ENCODE measurements around the gene COBLL1. TPM values are rescaled to one million over a fixed set of nuclear protein-coding genes. Genes with fewer than 3 reads are reported as not detected.

COBLL1 gene
- total RNA-seq, 2 donors from 2014 or later, result 14.9 to 21.1 TPM

DNA sequence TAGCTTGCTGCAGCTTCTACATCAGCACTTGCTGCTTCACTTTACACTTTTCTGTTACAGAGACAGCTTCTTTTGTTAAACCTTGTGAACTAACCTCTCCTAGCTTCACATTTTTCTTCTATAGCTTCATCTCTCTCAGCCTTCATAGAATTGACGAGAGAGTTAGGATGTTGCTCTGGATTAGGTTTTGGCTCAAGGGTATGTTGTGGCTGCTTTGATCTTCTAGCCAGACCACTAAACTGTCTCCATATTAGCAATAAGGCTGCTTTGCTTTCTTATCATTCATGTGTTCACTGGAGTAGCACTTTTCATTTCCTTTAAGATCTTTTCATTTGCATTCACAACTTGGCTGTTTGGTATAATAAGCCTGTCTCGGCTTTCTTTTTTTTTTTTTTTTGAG is 174.1 kb downstream of the COBLL1 start:
- no peak for DNase-seq (ENCODE audit: low spot score)
- Histone ChIP-seq H3K9me3 (no peaks in the 10 kb centered on the region), H3K27ac (no peak overlapping the region), H3K36me3 (no peaks in the 10 kb centered on the region), H3K4me1 (peaks cover 0 to 8% of the 10 kb centered on the region in 2 donors), H3K4me3 (no peak overlapping the region), H3K27me3 (no peaks in the 10 kb centered on the region)
- TF ChIP-seq, protein P1, sequence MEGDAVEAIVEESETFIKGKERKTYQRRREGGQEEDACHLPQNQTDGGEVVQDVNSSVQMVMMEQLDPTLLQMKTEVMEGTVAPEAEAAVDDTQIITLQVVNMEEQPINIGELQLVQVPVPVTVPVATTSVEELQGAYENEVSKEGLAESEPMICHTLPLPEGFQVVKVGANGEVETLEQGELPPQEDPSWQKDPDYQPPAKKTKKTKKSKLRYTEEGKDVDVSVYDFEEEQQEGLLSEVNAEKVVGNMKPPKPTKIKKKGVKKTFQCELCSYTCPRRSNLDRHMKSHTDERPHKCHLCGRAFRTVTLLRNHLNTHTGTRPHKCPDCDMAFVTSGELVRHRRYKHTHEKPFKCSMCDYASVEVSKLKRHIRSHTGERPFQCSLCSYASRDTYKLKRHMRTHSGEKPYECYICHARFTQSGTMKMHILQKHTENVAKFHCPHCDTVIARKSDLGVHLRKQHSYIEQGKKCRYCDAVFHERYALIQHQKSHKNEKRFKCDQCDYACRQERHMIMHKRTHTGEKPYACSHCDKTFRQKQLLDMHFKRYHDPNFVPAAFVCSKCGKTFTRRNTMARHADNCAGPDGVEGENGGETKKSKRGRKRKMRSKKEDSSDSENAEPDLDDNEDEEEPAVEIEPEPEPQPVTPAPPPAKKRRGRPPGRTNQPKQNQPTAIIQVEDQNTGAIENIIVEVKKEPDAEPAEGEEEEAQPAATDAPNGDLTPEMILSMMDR (IDR thresholded peaks at IDR 0.05), result no peak

DNA sequence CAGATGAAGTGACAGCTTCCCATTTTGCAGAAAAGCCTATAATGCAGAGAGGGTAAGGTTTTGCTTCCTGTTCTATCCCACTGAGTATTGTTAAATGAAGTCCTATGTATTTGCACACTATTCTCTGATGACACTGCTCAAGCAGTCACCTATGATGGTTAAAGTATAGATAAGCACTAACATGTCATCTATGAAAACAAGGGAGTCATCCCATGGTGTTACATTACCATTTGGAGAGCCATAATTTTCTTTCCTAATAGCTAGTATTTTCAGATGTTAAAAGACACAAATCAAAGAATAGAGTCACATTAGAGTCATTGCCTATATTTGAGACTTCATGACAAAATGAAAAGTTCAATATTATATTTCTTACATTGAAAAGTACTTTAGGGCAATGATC is 177.6 kb downstream of the COBLL1 start:
- no peak overlapping the region for H3K27ac ChIP-seq
- no peaks in the 10 kb centered on the region for H3K9me3 ChIP-seq
- no peak overlapping the region for H3K4me3 ChIP-seq
- H3K27me3 ChIP-seq, result no peaks in the 10 kb centered on the region
- no peaks in the 10 kb centered on the region for H3K36me3 ChIP-seq
- TF ChIP-seq, protein P1 (IDR thresholded peaks at IDR 0.05), result no peak
- no peak for DNase-seq (ENCODE audit: low spot score)
- peaks cover 0 to 8% of the 10 kb centered on the region in 2 donors for H3K4me1 ChIP-seq

DNA sequence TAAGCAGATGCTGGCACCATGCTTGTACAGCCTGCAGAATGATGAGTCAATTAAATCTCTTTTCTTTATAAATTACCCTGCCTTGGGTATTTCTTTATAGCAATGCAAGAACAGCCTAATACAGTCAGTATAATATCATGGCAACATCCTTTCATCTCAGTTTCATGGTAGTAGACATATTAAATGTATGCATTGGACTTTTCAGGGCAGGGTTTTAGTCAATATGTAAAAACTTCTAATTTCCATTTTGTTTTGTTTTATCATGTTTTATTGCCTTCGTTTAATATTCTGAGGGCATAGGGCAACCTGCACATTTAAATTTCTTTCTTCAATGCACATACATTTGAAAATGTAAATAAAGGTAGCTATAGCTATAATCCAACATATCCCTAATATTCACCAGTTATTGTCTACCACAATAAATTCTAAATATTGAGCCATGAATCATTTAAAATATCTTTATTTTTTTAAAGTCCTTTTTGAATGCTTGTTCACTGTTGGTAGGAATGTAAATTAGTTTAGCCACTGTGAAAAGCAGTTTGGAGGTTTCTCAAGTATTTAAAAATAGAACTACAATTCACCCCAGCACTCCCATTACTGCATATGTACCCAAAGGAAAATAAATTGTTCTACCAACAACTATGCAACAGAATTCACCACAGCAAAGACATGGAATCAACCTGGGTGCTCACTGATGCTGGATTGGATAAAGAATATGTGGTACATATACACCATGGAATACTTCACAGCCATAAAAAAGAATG is 178.6 kb downstream of the COBLL1 start:
- peak overlapping the region in 1 of 2 donors; percentile 54 for H3K27ac ChIP-seq

DNA sequence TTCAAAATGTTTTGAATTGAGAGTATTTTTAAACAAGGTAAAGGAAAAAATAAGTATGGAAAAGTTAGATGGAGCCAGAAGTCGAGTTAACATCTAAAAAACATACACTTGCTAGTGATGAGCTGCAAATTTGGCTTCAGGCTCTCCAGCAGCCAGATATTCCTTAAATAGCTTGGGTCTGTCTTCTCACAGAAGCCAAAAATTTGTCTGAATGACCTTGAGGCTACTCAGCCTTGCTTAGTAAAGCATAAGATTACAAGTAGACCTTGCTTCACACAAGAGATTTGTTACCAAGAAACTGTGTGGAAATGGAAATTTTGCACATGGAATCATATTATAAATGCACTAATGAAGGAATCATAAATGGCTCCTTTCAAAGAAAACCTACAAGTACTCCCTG is 179.6 kb downstream of the COBLL1 start:
- no peaks in the 10 kb centered on the region for H3K27me3 ChIP-seq

More for the DNA sequence above, 178.6 kb downstream of the COBLL1 start:
- Histone ChIP-seq H3K36me3 (no peaks in the 10 kb centered on the region), H3K4me3 (no peak overlapping the region), H3K27me3 (no peaks in the 10 kb centered on the region), H3K4me1 (peaks cover 0 to 8% of the 10 kb centered on the region in 2 donors), H3K9me3 (no peaks in the 10 kb centered on the region)
- TF ChIP-seq, protein P1 (IDR thresholded peaks at IDR 0.05), result no peak
- no peak for DNase-seq (ENCODE audit: low spot score)

DNA sequence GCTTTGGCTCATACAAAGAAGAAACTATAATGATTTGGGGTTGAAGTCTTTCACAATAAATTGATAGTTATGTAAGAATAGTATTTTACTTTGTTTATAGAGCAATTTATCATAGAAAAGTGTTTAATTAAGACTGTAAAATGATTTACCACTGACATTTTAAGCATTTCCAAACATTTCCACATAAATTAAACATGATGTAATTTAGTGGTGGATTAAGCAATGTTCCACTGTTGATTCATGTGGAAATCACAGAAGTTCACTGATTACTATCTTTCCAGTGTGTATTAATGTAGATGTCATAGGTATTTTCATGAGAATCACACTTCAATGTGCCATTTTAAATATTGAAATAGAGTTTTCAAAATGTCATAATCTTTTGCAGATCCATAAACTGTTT is 180.3 kb downstream of the COBLL1 start:
- no peaks in the 10 kb centered on the region for H3K27me3 ChIP-seq
- H3K4me1 ChIP-seq, result peaks cover 0 to 8% of the 10 kb centered on the region in 2 donors
- no peaks in the 10 kb centered on the region for H3K36me3 ChIP-seq
- no peaks in the 10 kb centered on the region for H3K9me3 ChIP-seq
- DNase-seq (ENCODE audit: low spot score), result no peak
- H3K4me3 ChIP-seq, result no peak overlapping the region
- peak overlapping the region in 1 of 2 donors; percentile 54 for H3K27ac ChIP-seq
- TF ChIP-seq, protein P1 (IDR thresholded peaks at IDR 0.05), result no peak

More for the DNA sequence above, 179.6 kb downstream of the COBLL1 start:
- Histone ChIP-seq H3K4me1 (peaks cover 0 to 8% of the 10 kb centered on the region in 2 donors), H3K27ac (peak overlapping the region in 1 of 2 donors; percentile 54), H3K36me3 (no peaks in the 10 kb centered on the region), H3K9me3 (no peaks in the 10 kb centered on the region), H3K4me3 (no peak overlapping the region)
- no peak for DNase-seq (ENCODE audit: low spot score)
- TF ChIP-seq, protein P1 (IDR thresholded peaks at IDR 0.05), result no peak

All from right atrium auricular region (tissue), 2 donors.